Neural cell (in vitro differentiated cells): ENCODE data around the gene NUTF2.

Experiments used
- CTCF ChIP-seq: fragments of 450-650 bp; IDR thresholded peaks from 2 replicates; pipeline ENCODE4 v1.5.1; 2014; ENCODE audit warnings: antibody characterized with exemption, mild to moderate bottlenecking, moderate library complexity; ENCODE audit not compliant: poor library complexity, severe bottlenecking
- RAD21 ChIP-seq: fragments of 450-650 bp; conservative IDR thresholded peaks from 2 replicates; pipeline ENCODE4 v1.6.1; 2014; ENCODE audit warnings: antibody characterized with exemption, mild to moderate bottlenecking, moderate library complexity

- TF ChIP-seq CTCF, result no peak
- no peak for TF ChIP-seq RAD21
Observed at GRCh38 chr16:67843343-67843765, 3.4 kb upstream of the NUTF2 start.
